ENCODE measurements around the gene GTF2A1.

The GTF2A1 gene

GRCh38 chr14:81187832-81188522 lies 32.8 kb downstream of the GTF2A1 start:
- H2BK12ac ChIP-seq (ENCODE audit: low read length in 2 of 2): no peak overlapping the region
- no peak overlapping the region for H4K8ac ChIP-seq (ENCODE audit: low read length)
- H2AFZ ChIP-seq (ENCODE audit: low read depth, low read length): no peak overlapping the region
- no peaks in the 10 kb centered on the region for H3K27me3 ChIP-seq (ENCODE audit: control insufficient read depth in 1 of 2, insufficient read depth in 1 of 2, low read length in 2 of 2)
- H2BK15ac ChIP-seq (ENCODE audit: low read depth, poor library complexity, severe bottlenecking): no peak overlapping the region
- no peak overlapping the region for H2AK5ac ChIP-seq (ENCODE audit: low read length, severe bottlenecking)
- DNase-seq: no peak
- H2BK120ac ChIP-seq (ENCODE audit: low read depth, low read length): no peak overlapping the region
- H3K4me2 ChIP-seq (ENCODE audit: low read length, poor library complexity, severe bottlenecking): no peak overlapping the region
- peaks cover 8% of the 10 kb centered on the region for H3K79me1 ChIP-seq (replicated peaks; ENCODE audit: low read length, poor library complexity, severe bottlenecking)
- no peak overlapping the region for H2BK5ac ChIP-seq (ENCODE audit: low read depth, low read length, poor library complexity, severe bottlenecking)
- H3K9ac ChIP-seq (ENCODE audit: low read length): no peak overlapping the region
- no peak overlapping the region for H3K14ac ChIP-seq (ENCODE audit: low read length in 2 of 2)
- H4K91ac ChIP-seq (ENCODE audit: low read length): no peak overlapping the region
- no peak overlapping the region for H3K4ac ChIP-seq (ENCODE audit: low read depth in 1 of 2, low read length in 2 of 2)
- no peak overlapping the region for H3K27ac ChIP-seq (ENCODE audit: low read length, poor library complexity, severe bottlenecking)
- peaks cover 10 to 73% of the 10 kb centered on the region in 2 experiments for H3K36me3 ChIP-seq (ENCODE audit: control insufficient read depth in 1 of 2, insufficient read depth in 2 of 2, low read depth in 1 of 2, low read length in 2 of 2)
- H3K9me3 ChIP-seq (ENCODE audit: control insufficient read depth, low read length): no peaks in the 10 kb centered on the region
- H3K4me1 ChIP-seq (ENCODE audit: control insufficient read depth, insufficient read depth, low read depth, low read length): no peaks in the 10 kb centered on the region
- H3K23ac ChIP-seq (ENCODE audit: low read length in 2 of 2): no peak overlapping the region
- 98% methylated on average over 4 of the region's 5 CpGs for WGBS
- H3K18ac ChIP-seq (ENCODE audit: low read depth in 1 of 2, low read length in 2 of 2): no peak overlapping the region
- H3K4me3 ChIP-seq (ENCODE audit: insufficient read depth in 1 of 2, low read depth in 1 of 2, low read length in 2 of 2): no peak overlapping the region

DNA sequence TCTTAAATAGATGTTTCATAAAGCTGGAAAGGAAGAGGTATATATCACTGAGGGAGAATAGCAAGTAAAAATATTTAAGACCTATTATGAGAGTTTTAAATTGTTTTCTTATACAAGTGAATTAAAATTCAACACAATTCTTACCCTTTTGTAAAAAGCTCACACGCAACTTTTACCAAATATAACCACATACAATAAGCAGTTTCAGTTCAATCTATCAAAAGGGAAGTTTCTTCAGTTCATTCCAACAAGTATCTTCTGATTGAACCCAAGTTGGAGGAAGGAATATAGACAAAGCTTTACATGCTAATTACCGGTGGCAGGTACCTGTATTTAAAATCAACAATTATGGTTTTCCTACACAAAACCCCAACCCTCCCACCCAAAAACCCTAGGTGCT lies 41.1 kb downstream of the GTF2A1 start:
- Histone ChIP-seq H2BK15ac (ENCODE audit: low read depth, poor library complexity, severe bottlenecking) (no peak overlapping the region), H3K9me3 (ENCODE audit: control insufficient read depth, low read length) (no peaks in the 10 kb centered on the region), H3K4ac (ENCODE audit: low read depth in 1 of 2, low read length in 2 of 2) (no peak overlapping the region), H3K23ac (ENCODE audit: low read length in 2 of 2) (no peak overlapping the region), H2AFZ (ENCODE audit: low read depth, low read length) (no peak overlapping the region), H3K36me3 (ENCODE audit: control insufficient read depth in 1 of 2, insufficient read depth in 2 of 2, low read depth in 1 of 2, low read length in 2 of 2) (peaks cover 0 to 39% of the 10 kb centered on the region in 2 experiments), H2BK5ac (ENCODE audit: low read depth, low read length, poor library complexity, severe bottlenecking) (no peak overlapping the region), H4K8ac (ENCODE audit: low read length) (no peak overlapping the region), H4K91ac (ENCODE audit: low read length) (no peak overlapping the region), H3K27me3 (ENCODE audit: control insufficient read depth in 1 of 2, insufficient read depth in 1 of 2, low read length in 2 of 2) (no peaks in the 10 kb centered on the region), H2BK12ac (ENCODE audit: low read length in 2 of 2) (no peak overlapping the region), H3K4me2 (ENCODE audit: low read length, poor library complexity, severe bottlenecking) (no peak overlapping the region), H3K27ac (ENCODE audit: low read length, poor library complexity, severe bottlenecking) (no peak overlapping the region), H3K18ac (ENCODE audit: low read depth in 1 of 2, low read length in 2 of 2) (no peak overlapping the region), H2AK5ac (ENCODE audit: low read length, severe bottlenecking) (no peak overlapping the region), H2BK120ac (ENCODE audit: low read depth, low read length) (no peak overlapping the region), H3K9ac (ENCODE audit: low read length) (no peak overlapping the region), H3K4me3 (ENCODE audit: insufficient read depth in 1 of 2, low read depth in 1 of 2, low read length in 2 of 2) (no peak overlapping the region), H3K4me1 (ENCODE audit: control insufficient read depth, insufficient read depth, low read depth, low read length) (no peaks in the 10 kb centered on the region), H3K79me1 (replicated peaks; ENCODE audit: low read length, poor library complexity, severe bottlenecking) (peaks cover 2% of the 10 kb centered on the region), H3K14ac (ENCODE audit: low read length in 2 of 2) (no peak overlapping the region)
- DNase-seq: no peak
- 100% methylated on average over 1 of the region's 2 CpGs for WGBS

- no peak overlapping the region for H3K14ac ChIP-seq (ENCODE audit: low read length in 2 of 2)
- no peak overlapping the region for H2BK12ac ChIP-seq (ENCODE audit: low read length in 2 of 2)
- H4K8ac ChIP-seq (ENCODE audit: low read length): no peak overlapping the region
- H3K4ac ChIP-seq (ENCODE audit: low read depth in 1 of 2, low read length in 2 of 2): no peak overlapping the region
- H3K18ac ChIP-seq (ENCODE audit: low read depth in 1 of 2, low read length in 2 of 2): no peak overlapping the region
- H2AFZ ChIP-seq (ENCODE audit: low read depth, low read length): no peak overlapping the region
- H2AK5ac ChIP-seq (ENCODE audit: low read length, severe bottlenecking): no peak overlapping the region
- H3K4me1 ChIP-seq (ENCODE audit: control insufficient read depth, insufficient read depth, low read depth, low read length): no peaks in the 10 kb centered on the region
- DNase-seq: no peak
- peaks cover 4 to 27% of the 10 kb centered on the region in 2 experiments for H3K36me3 ChIP-seq (ENCODE audit: control insufficient read depth in 1 of 2, insufficient read depth in 2 of 2, low read depth in 1 of 2, low read length in 2 of 2)
- H3K9me3 ChIP-seq (ENCODE audit: control insufficient read depth, low read length): no peaks in the 10 kb centered on the region
- no peak overlapping the region for H3K23ac ChIP-seq (ENCODE audit: low read length in 2 of 2)
- no peak overlapping the region for H2BK15ac ChIP-seq (ENCODE audit: low read depth, poor library complexity, severe bottlenecking)
- no peak overlapping the region for H3K27ac ChIP-seq (ENCODE audit: low read length, poor library complexity, severe bottlenecking)
- H3K4me2 ChIP-seq (ENCODE audit: low read length, poor library complexity, severe bottlenecking): no peak overlapping the region
- no peak overlapping the region for H4K91ac ChIP-seq (ENCODE audit: low read length)
- peaks cover 2% of the 10 kb centered on the region for H3K79me1 ChIP-seq (replicated peaks; ENCODE audit: low read length, poor library complexity, severe bottlenecking)
- H3K4me3 ChIP-seq (ENCODE audit: insufficient read depth in 1 of 2, low read depth in 1 of 2, low read length in 2 of 2): no peak overlapping the region
- H3K9ac ChIP-seq (ENCODE audit: low read length): no peak overlapping the region
- no peak overlapping the region for H2BK5ac ChIP-seq (ENCODE audit: low read depth, low read length, poor library complexity, severe bottlenecking)
- no peak overlapping the region for H2BK120ac ChIP-seq (ENCODE audit: low read depth, low read length)
- H3K27me3 ChIP-seq (ENCODE audit: control insufficient read depth in 1 of 2, insufficient read depth in 1 of 2, low read length in 2 of 2): no peaks in the 10 kb centered on the region
These were observed 42.7 kb downstream of the GTF2A1 start for GRCh38 chr14:81178063-81178462.

- H2BK15ac ChIP-seq (ENCODE audit: low read depth, poor library complexity, severe bottlenecking): no peak overlapping the region
- peaks cover 4 to 27% of the 10 kb centered on the region in 2 experiments for H3K36me3 ChIP-seq (ENCODE audit: control insufficient read depth in 1 of 2, insufficient read depth in 2 of 2, low read depth in 1 of 2, low read length in 2 of 2)
- H4K8ac ChIP-seq (ENCODE audit: low read length): no peak overlapping the region
- WGBS: 100% methylated on average over 1 of the region's 1 CpG
- peak overlapping the region; percentile 56 for H3K9ac ChIP-seq (ENCODE audit: low read length)
- no peak overlapping the region for H2AFZ ChIP-seq (ENCODE audit: low read depth, low read length)
- H2BK5ac ChIP-seq (ENCODE audit: low read depth, low read length, poor library complexity, severe bottlenecking): no peak overlapping the region
- H3K79me1 ChIP-seq (replicated peaks; ENCODE audit: low read length, poor library complexity, severe bottlenecking): no peaks in the 10 kb centered on the region
- no peak overlapping the region for H3K18ac ChIP-seq (ENCODE audit: low read depth in 1 of 2, low read length in 2 of 2)
- H2BK120ac ChIP-seq (ENCODE audit: low read depth, low read length): no peak overlapping the region
- no peak overlapping the region for H4K91ac ChIP-seq (ENCODE audit: low read length)
- H3K9me3 ChIP-seq (ENCODE audit: control insufficient read depth, low read length): no peaks in the 10 kb centered on the region
- H3K27ac ChIP-seq (ENCODE audit: low read length, poor library complexity, severe bottlenecking): no peak overlapping the region
- H3K4me2 ChIP-seq (ENCODE audit: low read length, poor library complexity, severe bottlenecking): no peak overlapping the region
- H3K4me1 ChIP-seq (ENCODE audit: control insufficient read depth, insufficient read depth, low read depth, low read length): no peaks in the 10 kb centered on the region
- H2BK12ac ChIP-seq (ENCODE audit: low read length in 2 of 2): no peak overlapping the region
- H3K23ac ChIP-seq (ENCODE audit: low read length in 2 of 2): no peak overlapping the region
- H3K4ac ChIP-seq (ENCODE audit: low read depth in 1 of 2, low read length in 2 of 2): no peak overlapping the region
- DNase-seq: no peak
- H3K14ac ChIP-seq (ENCODE audit: low read length in 2 of 2): no peak overlapping the region
- peak overlapping the region in 1 of 2 experiments; percentile 18 for H3K4me3 ChIP-seq (ENCODE audit: insufficient read depth in 1 of 2, low read depth in 1 of 2, low read length in 2 of 2)
- H3K27me3 ChIP-seq (ENCODE audit: control insufficient read depth in 1 of 2, insufficient read depth in 1 of 2, low read length in 2 of 2): no peaks in the 10 kb centered on the region
- H2AK5ac ChIP-seq (ENCODE audit: low read length, severe bottlenecking): no peak overlapping the region
These were observed 43.5 kb downstream of the GTF2A1 start for GRCh38 chr14:81177225-81177624.

Measured in mesenchymal stem cell (in vitro differentiated cells and primary cell).